Measurements from ENCODE around the gene DAAM2.

DAAM2 gene

GRCh38 chr6:39791850-39792539, at the start of gene DAAM2:
DAAM2 (plus strand) TSS chr6:39792376; CDS start chr6:39856303, 63,927 bp downstream.
- no peak for DNase-seq (ENCODE audit: low spot score)

DNA sequence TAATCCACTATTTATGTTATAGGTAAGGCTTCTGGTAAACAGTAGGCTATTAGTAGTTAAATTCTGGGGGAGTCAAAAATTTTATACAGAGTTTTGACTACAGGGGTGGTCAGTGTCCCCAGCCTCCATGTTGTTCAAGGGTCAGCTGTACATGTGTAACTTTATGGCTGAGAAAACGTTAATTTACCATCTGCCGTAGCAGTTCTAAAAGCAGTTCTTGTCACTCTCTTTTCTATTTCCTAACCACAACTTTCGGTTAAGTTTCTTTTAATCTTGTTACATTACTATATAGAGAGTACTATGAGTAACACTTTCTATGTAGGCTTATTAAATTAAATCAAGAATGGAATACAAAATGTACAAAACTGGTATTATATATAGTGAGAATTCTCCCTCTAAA, 45.4 kb upstream of the DAAM2 start:
- DNase-seq (ENCODE audit: low spot score), result no peak

GRCh38 chr6:39752835-39753724, 39.1 kb upstream of the DAAM2 start:
- DNase-seq (ENCODE audit: low spot score), result no peak

DNA sequence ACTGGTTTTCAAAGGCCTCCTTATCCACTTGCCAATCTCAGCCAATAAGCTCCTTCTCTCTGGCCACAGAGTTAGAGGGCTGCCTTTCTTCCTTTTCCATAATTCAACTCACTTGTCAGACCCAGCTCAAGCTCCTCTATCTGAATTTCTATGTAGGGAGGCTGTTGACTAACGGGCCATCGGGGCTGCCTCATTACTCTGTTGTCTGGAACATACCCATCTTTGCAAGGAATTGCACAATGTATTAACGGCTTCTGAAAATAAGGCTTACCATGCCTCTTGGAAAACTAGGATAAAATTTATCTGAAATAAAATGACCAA, 38.5 kb upstream of the DAAM2 start:
- DNase-seq (ENCODE audit: low spot score), result no peak

GRCh38 chr6:39754514-39755115, 37.6 kb upstream of the DAAM2 start:
- DNase-seq (ENCODE audit: low spot score), result no peak

GRCh38 chr6:39755231-39755630, 36.9 kb upstream of the DAAM2 start:
- no peak for DNase-seq (ENCODE audit: low spot score)

DNA sequence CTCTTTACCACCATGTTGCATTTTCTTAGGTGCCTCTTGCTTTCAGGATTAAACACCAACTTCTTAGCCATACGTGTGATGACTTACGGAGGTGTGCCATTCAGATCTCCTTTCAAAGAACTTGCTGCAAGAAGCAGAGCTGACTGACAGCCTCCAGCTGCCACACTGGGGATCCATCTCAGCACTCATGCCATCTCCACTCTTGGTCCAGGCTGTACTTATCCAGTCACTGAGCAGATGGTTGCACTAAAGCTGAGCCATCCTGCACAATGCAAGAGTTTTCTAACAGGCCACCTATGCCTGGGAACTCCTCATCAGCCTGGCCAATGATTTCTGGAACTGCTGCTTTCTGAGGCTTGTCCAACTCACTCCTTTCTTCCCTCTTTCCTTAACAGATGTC, 35.6 kb upstream of the DAAM2 start:
- no peak for DNase-seq (ENCODE audit: low spot score)

DNA sequence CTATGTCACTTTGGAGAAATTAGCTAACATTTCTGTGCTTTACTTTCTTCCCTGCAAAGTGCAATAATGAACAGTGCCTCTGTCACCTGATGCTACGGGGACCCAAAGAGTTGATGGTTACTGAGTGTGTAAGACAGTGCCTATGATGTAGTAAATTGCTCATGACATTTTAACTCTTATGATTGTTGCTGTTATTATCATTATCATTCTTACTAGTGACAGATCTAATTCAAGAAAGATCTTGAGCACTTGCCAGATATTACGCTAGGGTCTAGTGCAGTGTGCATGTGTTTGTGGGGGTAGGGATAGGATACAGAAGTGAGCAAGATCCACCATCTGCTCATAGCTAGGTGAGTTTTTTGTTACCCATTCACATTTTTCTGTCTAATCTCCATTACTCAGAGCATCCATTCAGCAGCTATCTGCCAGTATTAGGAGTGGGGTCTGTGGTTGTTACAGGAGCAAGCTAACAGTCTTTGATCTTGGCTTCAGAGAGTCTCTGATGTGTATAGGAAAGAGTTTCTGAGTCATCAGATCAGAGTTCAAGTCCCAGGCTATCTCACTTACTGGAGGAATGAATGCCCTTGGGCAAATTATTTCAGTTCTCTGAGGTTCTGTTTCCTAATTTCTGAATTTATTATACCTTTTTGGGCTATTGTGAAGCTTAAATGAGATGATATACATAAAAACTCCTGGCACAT, 33.1 kb upstream of the DAAM2 start:
- no peak for DNase-seq (ENCODE audit: low spot score)

- DNase-seq (ENCODE audit: low spot score), result no peak
Observed at GRCh38 chr6:39760226-39760952, 31.8 kb upstream of the DAAM2 start.

DNA sequence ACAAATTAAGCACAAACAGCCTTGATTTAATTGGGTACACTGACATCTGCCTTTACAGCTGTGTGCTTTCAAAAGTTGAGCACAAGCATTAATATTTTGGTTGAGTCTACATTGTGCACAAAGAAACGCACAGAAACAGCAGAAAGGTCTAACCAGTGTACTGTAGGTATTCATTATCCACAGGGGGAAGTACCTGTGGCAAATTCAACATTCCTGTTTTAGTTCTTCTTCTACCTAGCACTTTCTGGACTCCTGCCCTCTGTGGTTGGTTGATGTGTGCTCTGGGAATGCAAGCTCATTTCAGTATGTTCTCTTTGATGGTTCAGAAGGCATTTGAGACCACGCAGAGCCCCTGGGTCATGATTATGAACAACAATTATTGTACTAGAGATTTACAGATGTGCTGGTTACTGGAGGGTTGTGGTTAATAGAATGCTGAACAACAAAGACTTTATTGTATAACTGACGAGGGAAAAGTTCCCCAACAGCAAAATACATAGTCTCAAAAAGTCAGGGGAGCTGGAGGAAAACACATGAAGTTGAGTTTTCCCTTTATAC, 26.6 kb upstream of the DAAM2 start:
- no peak for DNase-seq (ENCODE audit: low spot score)

GRCh38 chr6:39769012-39769411, 23.2 kb upstream of the DAAM2 start:
- DNase-seq (ENCODE audit: low spot score), result no peak

GRCh38 chr6:39770446-39770845, 21.7 kb upstream of the DAAM2 start:
- no peak for DNase-seq (ENCODE audit: low spot score)

- no peak for DNase-seq (ENCODE audit: low spot score)
Observed at GRCh38 chr6:39772559-39773273, 19.5 kb upstream of the DAAM2 start.

DNA sequence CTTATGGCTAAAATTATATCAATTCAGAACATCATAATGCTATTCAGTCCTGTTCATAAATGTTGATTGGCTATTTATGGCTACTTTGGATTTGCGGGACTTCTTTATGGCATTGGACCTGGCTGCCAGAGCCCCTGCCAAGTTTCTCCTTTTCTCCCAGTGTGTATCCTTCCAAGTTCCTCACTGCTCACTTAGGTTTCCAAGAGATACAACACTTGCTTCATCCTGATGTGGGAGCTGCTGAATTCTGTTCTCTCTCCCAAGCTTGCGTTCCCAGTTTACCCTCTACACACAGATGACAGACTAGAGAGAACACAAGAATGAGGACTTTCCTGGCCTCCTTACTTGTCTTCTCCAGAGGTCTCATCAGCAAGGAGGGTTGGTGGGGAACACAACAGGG, 18.4 kb upstream of the DAAM2 start:
- DNase-seq (ENCODE audit: low spot score), result no peak

DNA sequence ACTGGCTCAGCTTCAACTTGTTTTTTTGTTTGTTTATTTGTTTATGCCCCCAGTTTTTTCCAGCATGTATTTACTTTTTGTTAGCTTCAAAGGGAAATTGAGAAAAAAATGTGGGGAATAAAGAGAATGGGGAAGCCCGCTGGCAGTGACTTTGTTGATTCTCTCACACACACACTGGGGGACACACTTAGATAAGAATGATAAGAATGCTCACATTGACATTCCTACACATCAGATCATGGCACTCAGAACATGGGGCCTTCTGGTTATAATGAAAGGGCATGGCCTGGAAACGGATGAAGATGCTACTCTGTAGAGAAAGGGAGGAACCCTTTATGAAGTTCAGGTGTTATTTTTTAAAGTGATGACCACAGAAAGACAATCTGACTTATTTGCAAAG, 15.6 kb upstream of the DAAM2 start:
- no peak for DNase-seq (ENCODE audit: low spot score)

DNA sequence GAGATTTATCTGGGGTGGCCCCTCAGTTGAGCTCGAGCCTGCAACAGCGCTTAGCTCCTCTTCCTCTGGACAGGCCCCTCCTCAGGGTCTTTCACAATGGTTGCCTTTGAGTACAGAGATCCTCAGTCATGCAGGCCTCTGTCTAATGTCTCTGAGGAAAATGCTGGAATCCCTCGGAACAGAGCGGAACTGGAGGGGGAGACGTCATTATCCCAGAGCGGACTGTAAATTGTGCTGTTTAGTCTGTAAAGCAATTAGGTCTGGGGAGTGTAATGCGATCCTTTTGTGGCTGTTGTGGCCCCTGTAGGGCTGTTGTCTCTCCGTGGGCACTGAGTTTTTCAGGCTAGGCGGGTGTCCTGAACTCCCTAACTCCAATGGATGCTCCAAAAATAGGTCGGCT, 15.0 kb upstream of the DAAM2 start:
- no peak for DNase-seq (ENCODE audit: low spot score)

DNA sequence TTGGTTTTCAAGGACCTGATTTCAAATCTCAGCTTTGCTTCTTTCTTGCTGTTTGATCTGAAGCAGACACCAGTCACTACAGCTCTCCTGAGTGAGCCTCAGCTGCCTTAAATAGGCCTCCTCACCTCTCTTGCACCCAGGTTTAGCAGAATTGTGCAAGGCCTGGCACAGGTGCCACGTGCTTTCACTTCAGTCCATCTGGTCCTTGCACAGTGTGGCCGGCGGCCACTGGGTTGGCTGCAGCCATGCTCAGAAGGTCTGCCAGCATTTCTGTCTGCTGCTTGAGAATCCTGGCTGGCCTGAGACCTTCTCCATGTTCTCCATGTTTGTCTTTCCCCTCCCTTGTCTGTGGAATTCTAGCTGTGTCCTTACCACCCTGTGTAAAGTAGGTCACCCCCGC, 14.5 kb upstream of the DAAM2 start:
- no peak for DNase-seq (ENCODE audit: low spot score)

DNA sequence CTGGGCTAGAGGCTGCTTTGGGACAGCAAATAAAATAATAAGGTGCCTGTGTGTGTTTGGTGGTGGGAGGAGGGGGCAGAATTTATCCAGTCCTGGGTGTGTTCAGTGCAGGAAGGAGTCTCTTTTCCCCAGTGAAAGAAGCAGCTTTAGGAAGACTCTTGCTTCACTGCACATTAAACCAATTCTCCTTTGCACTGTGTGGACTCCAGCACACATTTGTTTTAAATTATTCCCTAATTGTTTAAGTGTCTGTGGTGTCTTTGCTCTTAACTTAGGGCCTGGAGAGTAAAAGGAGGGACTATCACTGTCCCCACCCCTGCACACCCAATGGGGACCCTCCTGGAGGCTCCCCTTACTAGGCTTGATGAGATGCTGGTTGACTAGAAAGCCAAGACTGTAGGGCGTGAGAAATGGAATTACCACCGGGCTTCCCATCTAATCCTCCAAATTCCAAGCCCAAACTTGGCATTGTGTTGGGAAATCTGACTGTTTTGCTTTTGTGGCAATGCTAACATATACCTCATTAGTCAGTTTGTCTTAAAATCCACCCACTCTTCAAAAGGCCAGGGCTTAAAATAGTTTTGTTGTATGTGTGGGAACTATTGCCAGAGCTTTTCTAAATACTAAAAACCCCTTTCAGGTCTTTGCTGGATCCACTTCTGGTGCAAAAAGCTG, 13.5 kb upstream of the DAAM2 start:
- DNase-seq (ENCODE audit: low spot score), result no peak

DNA sequence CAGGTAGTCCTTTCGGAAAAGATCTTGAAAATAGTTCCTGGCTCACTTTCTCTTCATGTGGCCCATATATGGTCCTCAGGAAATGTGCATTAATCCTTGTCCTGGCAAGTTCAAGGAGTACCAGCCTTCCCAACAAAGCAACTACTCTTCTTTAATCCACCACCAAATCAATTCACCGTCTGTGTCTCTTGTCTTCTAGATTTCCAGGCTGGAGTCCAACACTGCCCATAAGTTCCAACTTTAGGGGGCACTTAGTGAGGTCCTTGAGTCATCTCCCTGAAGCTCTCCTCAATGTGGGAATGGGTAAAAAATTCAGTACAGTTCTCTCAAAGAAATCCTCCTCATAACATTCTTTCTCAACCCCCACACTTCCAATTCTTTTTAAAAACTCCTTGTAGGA, 6.9 kb upstream of the DAAM2 start:
- no peak for DNase-seq (ENCODE audit: low spot score)

GRCh38 chr6:39786649-39787048, 5.5 kb upstream of the DAAM2 start:
- DNase-seq (ENCODE audit: low spot score), result no peak

Measured in CD4-positive, alpha-beta T cell treated with Interleukin-6 at 100 ng/mL for 8 hours (primary cell).